Upper lobe of right lung (tissue), 1 donor: ENCODE results near the gene MYO1E. TPM values are rescaled to one million over a fixed set of nuclear protein-coding genes. Genes with fewer than 3 reads are reported as not detected.

ENCODE experiments used
- ATAC-seq: fragments of 200-7000 bp; cut with Tn5 transposase; one replicate; pipeline ENCODE4 v1.9.1; 2020; ENCODE audit warnings: mild to moderate bottlenecking, moderate library complexity
- DNase-seq: peaks from one replicate; pipeline ENCODE4 v3.0.0-alpha.2; 2020
- H3K27ac ChIP-seq: fragments of 200-600 bp; one replicate; pipeline ENCODE4 v1.8.0; 2022
- H3K27me3 ChIP-seq: fragments of 200-600 bp; one replicate; pipeline ENCODE4 v1.8.0; 2022; ENCODE audit warnings: mild to moderate bottlenecking
- H3K36me3 ChIP-seq: fragments of 200-600 bp; one replicate; pipeline ENCODE4 v1.8.0; 2022
- H3K4me1 ChIP-seq: fragments of 200-600 bp; one replicate; pipeline ENCODE4 v1.8.0; 2022
- H3K4me3 ChIP-seq: fragments of 200-600 bp; one replicate; pipeline ENCODE4 v1.8.0; 2022; ENCODE audit warnings: mild to moderate bottlenecking
- H3K9me3 ChIP-seq: fragments of 200-600 bp; one replicate; pipeline ENCODE4 v1.8.0; 2022
- intact Hi-C: fragments of 100-400 bp; cut with DNase I; formaldehyde crosslinking; loops from one replicate; pipeline ENCODE4 v1.11.0; 2022
- total RNA-seq: library from RNA; stranded (reverse); fragmentation: NEBNext Ultra II Directional; extraction: Animal tissue kit (Norgen Biotek cat#: 25700); gene quantifications from one replicate; pipeline ENCODE4 v1.2.1, GENCODE V29; 2021
- TF ChIP-seq, protein P1 (sequence below): fragments of 200-600 bp; IDR thresholded peaks from one replicate; pipeline ENCODE4 v1.8.0; 2022; ENCODE audit warnings: antibody characterized with exemption
- donor health status: DM: no; HTN: yes; CAD: no; lungs with severe emphysema.

The MYO1E gene
- total RNA-seq, 1 donor from 2014 or later = 98.4 TPM

DNA sequence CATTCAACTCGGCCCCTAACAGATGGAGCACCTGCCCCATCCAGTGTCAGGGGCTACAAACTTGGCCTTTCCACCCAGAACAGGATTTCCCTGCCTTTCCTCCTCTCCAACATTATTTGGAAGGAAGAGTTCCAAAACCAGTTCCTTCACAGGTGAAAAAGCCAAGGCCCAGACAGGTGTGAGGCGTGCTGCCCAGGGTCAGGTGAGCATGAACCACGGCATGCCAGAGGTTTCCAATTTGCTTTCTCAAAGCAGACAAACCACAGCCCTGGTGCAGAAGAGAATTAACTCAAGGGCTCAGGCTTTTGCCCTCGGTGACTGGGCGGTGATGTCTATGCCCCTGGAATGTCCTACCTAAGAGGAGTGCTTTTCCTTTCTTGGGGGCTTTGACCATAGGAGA, 122.9 kb downstream of the MYO1E start:
- no peak overlapping the region for H3K4me3 ChIP-seq
- H3K9me3 ChIP-seq = no peaks in the 10 kb centered on the region
- H3K27me3 ChIP-seq = no peaks in the 10 kb centered on the region
- no peak for ATAC-seq
- no peak for DNase-seq
- no peaks in the 10 kb centered on the region for H3K4me1 ChIP-seq
- no peaks in the 10 kb centered on the region for H3K36me3 ChIP-seq
- TF ChIP-seq, protein P1, sequence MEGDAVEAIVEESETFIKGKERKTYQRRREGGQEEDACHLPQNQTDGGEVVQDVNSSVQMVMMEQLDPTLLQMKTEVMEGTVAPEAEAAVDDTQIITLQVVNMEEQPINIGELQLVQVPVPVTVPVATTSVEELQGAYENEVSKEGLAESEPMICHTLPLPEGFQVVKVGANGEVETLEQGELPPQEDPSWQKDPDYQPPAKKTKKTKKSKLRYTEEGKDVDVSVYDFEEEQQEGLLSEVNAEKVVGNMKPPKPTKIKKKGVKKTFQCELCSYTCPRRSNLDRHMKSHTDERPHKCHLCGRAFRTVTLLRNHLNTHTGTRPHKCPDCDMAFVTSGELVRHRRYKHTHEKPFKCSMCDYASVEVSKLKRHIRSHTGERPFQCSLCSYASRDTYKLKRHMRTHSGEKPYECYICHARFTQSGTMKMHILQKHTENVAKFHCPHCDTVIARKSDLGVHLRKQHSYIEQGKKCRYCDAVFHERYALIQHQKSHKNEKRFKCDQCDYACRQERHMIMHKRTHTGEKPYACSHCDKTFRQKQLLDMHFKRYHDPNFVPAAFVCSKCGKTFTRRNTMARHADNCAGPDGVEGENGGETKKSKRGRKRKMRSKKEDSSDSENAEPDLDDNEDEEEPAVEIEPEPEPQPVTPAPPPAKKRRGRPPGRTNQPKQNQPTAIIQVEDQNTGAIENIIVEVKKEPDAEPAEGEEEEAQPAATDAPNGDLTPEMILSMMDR = no peak
- intact Hi-C loops = no loop called here
- H3K27ac ChIP-seq = no peak overlapping the region

GRCh38 chr15:59247364-59247763, 125.3 kb downstream of the MYO1E start:
- Histone ChIP-seq H3K9me3 (no peaks in the 10 kb centered on the region), H3K27me3 (no peaks in the 10 kb centered on the region), H3K4me1 (no peaks in the 10 kb centered on the region), H3K4me3 (no peak overlapping the region), H3K27ac (no peak overlapping the region), H3K36me3 (no peaks in the 10 kb centered on the region)
- ATAC-seq (peak; percentile 91), DNase-seq (no peak)
- TF ChIP-seq, protein P1 = peak; percentile 61
- intact Hi-C loops = no loop called here

DNA sequence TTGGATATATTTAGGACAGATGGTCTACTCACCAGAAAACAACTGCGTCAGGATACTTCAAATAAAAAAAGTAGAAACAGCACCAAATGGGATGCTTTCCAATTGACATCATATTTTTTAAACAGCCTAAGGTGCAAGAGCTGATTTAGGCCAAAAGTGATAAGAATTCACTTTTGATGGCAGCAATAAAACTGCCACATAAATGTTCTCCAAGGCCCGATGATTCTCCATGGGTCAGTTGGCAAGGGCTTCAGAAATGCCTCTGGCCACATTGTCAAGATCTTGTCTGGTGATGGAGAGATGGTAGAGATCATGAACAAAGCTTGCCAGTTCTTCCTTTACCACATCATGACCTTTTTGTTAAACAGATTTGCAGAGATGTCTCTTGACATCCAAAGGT, 127.1 kb downstream of the MYO1E start:
- Histone ChIP-seq H3K4me1 (no peaks in the 10 kb centered on the region), H3K27me3 (no peaks in the 10 kb centered on the region), H3K27ac (no peak overlapping the region), H3K4me3 (no peak overlapping the region), H3K9me3 (no peaks in the 10 kb centered on the region), H3K36me3 (no peaks in the 10 kb centered on the region)
- intact Hi-C loops = no loop called here
- DNase-seq (no peak), ATAC-seq (no peak)
- TF ChIP-seq, protein P1 = no peak

DNA sequence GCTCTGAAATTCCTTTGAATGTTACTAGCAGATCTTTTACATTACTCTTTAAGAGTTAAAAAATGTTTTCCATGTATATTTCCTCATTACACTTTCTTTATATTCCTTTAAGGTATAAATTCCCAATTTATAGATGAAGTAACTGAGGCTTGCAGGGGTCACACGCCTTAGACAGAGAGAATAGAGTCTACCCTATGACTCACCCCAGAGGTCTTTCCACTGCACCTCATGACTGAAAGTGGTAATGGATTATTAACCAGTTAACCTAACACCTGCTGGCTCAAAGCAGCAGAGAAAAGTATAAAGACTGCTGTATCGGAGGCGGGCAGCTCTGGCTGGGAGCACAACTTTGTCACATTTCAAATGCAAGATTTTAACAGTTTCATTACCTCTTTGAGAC, 128.3 kb downstream of the MYO1E start:
- no peak for ATAC-seq

GRCh38 chr15:59243622-59244021, 129.0 kb downstream of the MYO1E start:
- DNase-seq (no peak), ATAC-seq (no peak)
- Histone ChIP-seq H3K36me3 (no peaks in the 10 kb centered on the region), H3K27me3 (no peaks in the 10 kb centered on the region), H3K9me3 (no peaks in the 10 kb centered on the region), H3K27ac (no peak overlapping the region), H3K4me3 (no peak overlapping the region), H3K4me1 (no peaks in the 10 kb centered on the region)
- intact Hi-C loops = no loop called here
- TF ChIP-seq, protein P1 = no peak

More for the DNA sequence above, 128.3 kb downstream of the MYO1E start:
- Histone ChIP-seq H3K4me1 (no peaks in the 10 kb centered on the region), H3K27ac (no peak overlapping the region), H3K4me3 (no peak overlapping the region), H3K36me3 (no peaks in the 10 kb centered on the region), H3K9me3 (no peaks in the 10 kb centered on the region), H3K27me3 (no peaks in the 10 kb centered on the region)
- intact Hi-C loops = no loop called here
- DNase-seq = no peak
- TF ChIP-seq, protein P1 = no peak

DNA sequence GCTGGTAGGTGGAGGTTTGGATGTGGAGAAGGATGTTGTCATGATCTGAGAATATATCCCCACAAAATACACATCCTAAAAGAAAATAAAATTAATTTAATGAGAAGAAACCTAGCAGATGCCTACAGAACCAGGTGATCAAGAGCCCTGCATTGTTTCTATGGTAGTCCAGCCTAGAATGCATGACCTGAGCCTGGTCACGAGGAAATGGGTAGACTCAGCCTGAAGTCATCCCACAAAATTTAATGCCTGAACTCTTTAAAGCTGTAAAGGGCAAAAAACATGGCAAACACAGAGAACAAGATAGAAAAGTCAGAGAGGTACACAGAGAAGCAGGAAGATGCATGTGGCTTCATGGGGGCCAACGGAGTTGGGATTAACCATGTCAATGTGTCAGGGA, 130.0 kb downstream of the MYO1E start:
- TF ChIP-seq, protein P1 = no peak

More for the DNA sequence above, 130.0 kb downstream of the MYO1E start:
- H3K4me1 ChIP-seq = no peaks in the 10 kb centered on the region
- no peak overlapping the region for H3K27ac ChIP-seq
- H3K9me3 ChIP-seq = no peaks in the 10 kb centered on the region
- no peak overlapping the region for H3K4me3 ChIP-seq
- no peaks in the 10 kb centered on the region for H3K36me3 ChIP-seq
- H3K27me3 ChIP-seq = no peaks in the 10 kb centered on the region
- intact Hi-C loops = no loop called here
- ATAC-seq (no peak), DNase-seq (no peak)
